ENCODE data around the gene KIAA1755.

The KIAA1755 gene

DNA sequence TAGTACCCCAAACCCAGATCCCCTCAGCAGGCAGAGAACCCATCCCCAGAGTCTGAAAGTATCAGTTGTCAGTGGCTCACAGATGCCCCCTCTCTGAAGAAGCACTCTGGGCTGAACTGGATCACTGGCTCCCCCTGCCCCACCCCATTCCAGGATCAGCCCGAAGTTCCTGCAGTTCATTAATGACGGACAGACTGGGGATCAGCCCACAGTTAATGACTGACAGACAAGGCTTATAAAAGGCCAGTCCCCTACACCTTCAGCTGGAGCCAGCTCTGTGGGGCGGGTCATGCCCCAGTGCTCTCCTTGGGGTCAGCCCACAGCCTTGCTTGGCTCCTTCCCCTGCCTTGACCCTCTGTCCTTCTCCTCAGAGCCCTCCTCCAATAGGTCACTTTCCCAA, 21.7 kb downstream of the KIAA1755 start:
- TF ChIP-seq, protein P1, sequence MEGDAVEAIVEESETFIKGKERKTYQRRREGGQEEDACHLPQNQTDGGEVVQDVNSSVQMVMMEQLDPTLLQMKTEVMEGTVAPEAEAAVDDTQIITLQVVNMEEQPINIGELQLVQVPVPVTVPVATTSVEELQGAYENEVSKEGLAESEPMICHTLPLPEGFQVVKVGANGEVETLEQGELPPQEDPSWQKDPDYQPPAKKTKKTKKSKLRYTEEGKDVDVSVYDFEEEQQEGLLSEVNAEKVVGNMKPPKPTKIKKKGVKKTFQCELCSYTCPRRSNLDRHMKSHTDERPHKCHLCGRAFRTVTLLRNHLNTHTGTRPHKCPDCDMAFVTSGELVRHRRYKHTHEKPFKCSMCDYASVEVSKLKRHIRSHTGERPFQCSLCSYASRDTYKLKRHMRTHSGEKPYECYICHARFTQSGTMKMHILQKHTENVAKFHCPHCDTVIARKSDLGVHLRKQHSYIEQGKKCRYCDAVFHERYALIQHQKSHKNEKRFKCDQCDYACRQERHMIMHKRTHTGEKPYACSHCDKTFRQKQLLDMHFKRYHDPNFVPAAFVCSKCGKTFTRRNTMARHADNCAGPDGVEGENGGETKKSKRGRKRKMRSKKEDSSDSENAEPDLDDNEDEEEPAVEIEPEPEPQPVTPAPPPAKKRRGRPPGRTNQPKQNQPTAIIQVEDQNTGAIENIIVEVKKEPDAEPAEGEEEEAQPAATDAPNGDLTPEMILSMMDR (conservative IDR thresholded peaks at IDR 0.05; ENCODE audit: low read depth, low read length): no peak
- DNase-seq (ENCODE audit: low read depth): no peak
- H3K4me3 ChIP-seq (ENCODE audit: low read length): no peak overlapping the region

DNA sequence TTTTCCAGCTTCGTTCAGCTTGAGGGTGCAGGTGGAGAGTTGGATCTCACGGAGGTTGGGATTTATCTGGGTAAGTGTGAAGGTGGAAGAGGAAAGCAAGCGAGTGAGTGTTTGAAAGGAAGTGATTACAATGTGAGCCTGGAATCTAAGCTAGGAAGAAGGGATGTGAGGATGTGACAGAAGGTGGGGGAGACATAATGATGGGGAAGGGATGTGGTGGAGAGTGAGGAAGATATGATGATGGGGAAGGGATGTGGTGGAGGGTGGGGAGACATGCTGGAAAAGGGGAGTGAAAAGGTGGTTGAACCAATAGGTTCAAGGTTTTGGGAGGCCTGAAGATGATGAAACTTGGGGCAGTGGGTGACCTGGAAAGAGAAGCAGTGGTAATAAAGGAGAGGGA, 23.2 kb downstream of the KIAA1755 start:
- no peak for DNase-seq (ENCODE audit: low read depth)
- no peak overlapping the region for H3K4me3 ChIP-seq (ENCODE audit: low read length)
- TF ChIP-seq, protein P1 (conservative IDR thresholded peaks at IDR 0.05; ENCODE audit: low read depth, low read length): no peak

DNA sequence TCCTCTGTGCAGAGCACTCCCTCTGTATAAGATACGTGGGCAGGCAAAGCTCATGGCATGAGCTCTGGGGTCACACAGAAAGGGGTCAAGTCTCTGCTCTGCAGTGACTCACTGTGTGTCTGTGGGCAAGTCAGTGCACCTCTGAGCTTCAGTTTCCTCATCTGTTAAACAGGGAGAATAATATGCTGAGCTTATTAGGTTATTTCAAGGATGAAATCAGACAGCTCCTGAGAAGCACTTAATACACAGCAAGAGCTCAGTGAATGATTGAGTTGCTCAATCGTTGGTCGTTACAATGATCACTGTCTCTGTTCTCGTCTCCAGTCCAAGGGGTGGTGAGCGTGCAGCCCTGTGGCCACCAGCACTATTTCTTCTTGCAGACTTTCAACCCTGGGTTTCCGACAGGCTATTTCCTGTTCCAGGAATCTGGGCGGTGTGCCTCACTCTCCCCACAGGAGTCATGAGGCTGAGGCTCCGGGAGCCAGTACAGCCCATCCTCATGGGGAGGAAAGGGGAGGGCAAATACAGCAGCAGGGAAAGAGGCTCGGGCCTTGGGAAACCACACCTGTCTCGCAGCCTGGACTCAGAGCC, 28.9 kb downstream of the KIAA1755 start:
- TF ChIP-seq, protein P1 (conservative IDR thresholded peaks at IDR 0.05; ENCODE audit: low read depth, low read length): no peak
- no peak overlapping the region for H3K4me3 ChIP-seq (ENCODE audit: low read length)
- DNase-seq (ENCODE audit: low read depth): no peak

DNA sequence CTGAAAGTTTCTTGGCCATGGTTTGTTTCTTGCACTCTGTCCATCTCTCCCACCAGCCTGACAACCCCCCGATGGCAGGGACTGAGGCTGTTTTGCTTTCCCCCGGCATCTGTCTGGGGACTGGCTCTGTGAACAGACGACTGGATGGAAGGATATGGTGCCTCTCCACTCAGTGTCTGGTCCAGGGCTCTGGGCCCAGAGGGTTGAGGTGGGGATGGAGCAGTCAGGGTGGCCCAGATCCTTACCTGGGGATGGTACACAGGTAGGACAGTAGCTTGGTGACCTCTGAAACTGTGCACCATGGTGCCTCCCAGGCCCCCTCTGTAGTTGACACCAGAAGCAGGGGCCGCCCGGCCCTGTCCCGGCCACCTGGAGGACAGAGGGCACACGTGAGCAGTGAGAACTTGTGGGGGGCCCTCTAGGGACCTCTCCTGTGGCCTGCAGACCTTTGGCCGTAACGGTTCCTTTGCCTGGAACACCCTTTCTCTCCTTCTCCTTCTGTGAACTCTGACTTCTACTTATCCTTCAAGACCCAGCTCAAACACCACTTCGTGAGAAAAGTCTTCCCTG, 29.5 kb downstream of the KIAA1755 start:
- no peak for DNase-seq (ENCODE audit: low read depth)
- TF ChIP-seq, protein P1 (conservative IDR thresholded peaks at IDR 0.05; ENCODE audit: low read depth, low read length): no peak

DNA sequence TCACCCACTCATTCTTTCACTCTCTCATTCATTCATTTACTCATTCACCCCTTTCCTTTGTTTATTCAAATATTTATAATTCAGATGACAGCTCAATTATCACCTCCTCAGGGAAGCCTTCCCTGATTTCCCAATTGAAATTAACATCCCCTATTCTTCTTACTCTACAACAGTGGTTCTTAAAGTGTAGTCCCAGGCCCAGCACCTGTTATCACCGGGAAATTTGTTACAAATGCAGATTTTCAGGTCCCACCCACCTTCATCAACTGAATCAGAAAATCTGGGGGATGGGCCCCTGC, 30.3 kb downstream of the KIAA1755 start:
- DNase-seq (ENCODE audit: low read depth): no peak
- H3K4me3 ChIP-seq (ENCODE audit: low read length): no peak overlapping the region
- TF ChIP-seq, protein P1 (conservative IDR thresholded peaks at IDR 0.05; ENCODE audit: low read depth, low read length): no peak

More for the DNA sequence above, 29.5 kb downstream of the KIAA1755 start:
- no peak overlapping the region for H3K4me3 ChIP-seq (ENCODE audit: low read length)

DNA sequence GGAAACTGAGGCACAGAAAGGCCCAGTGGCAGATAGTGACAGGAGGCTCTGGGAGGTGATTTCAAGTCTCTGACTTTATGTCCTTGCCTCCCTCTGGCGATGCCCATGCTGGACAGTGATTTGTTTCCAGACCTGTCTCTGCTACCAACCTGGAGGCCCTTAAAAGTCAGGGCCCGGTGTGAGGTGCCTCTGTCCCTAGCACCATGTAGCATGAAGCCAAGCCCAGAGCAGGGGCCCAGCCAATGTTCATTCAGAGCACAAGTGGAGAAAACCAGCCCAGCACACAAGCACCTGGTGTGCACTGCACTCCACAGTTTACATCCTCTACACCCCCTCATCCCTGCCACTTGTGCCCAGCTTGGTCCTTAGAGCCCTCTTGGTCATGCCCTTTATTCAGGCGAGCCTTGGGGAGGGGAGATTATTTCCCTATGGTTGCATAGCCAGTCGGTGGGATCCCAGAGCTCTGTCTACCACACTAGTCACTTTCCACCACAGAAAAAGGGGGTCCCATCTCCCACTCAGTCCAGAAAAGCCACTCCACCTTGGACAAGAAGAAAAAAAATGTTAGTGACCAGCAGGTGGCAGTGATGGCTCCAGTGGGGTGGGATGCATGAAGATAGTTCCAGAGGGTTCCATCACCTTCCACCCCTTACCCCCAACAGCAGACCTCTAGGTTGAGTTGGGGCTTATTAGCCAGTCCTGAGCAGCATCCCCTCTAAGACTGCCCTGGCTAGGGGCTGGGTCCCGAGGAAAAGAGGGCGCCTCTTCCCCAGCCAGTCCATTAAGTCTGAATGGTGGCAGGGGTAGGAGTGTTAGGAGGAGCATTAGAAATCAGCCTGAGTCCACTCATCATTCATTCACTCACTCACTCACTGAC, 30.9 kb downstream of the KIAA1755 start:
- no peak overlapping the region for H3K4me3 ChIP-seq (ENCODE audit: low read length)
- no peak for DNase-seq (ENCODE audit: low read depth)
- TF ChIP-seq, protein P1 (conservative IDR thresholded peaks at IDR 0.05; ENCODE audit: low read depth, low read length): peak; percentile 61

All from retinal pigment epithelial cell (primary cell).